NCI-H82 treated with DMSO at 0.1 percent for 48 hours (cell line): ENCODE results near the gene DDAH1.
"Not testable (repeated sequence)": the region's sequence is repeated elsewhere in the genome, so short reads cannot be mapped to it uniquely, and the experiment has no call there.

Experiments used
- DNase-seq: peaks from one replicate; lab custom pipeline; 2025; ENCODE audit not compliant: unreplicated experiment; lab: John Stamatoyannopoulos, UW

Gene DDAH1

GRCh38 chr1:85471558-85471957 lies 6.6 kb upstream of the DDAH1 start:
- no peak for DNase-seq

GRCh38 chr1:85470130-85470529 lies 5.2 kb upstream of the DDAH1 start:
- not testable (repeated sequence) for DNase-seq

- no peak for DNase-seq
These were observed 3.1 kb upstream of the DDAH1 start for GRCh38 chr1:85467929-85468540.

GRCh38 chr1:85467036-85467435 lies 2.1 kb upstream of the DDAH1 start:
- DNase-seq = no peak

- no peak for DNase-seq
These were observed 801 bp upstream of the DDAH1 start for GRCh38 chr1:85465786-85466134.

- peak; percentile 50 for DNase-seq
These were observed 361 bp downstream of the DDAH1 start for GRCh38 chr1:85464497-85465098.

- DNase-seq = peak; percentile 55
These were observed 1.0 kb downstream of the DDAH1 start for GRCh38 chr1:85463731-85464496.

GRCh38 chr1:85462931-85463649 lies 1.9 kb downstream of the DDAH1 start:
- peak; percentile 48 for DNase-seq

GRCh38 chr1:85461216-85461918 lies 3.6 kb downstream of the DDAH1 start:
- DNase-seq = no peak

GRCh38 chr1:85460555-85461088 lies 4.3 kb downstream of the DDAH1 start:
- no peak for DNase-seq

- no peak for DNase-seq
These were observed 5.7 kb downstream of the DDAH1 start for GRCh38 chr1:85459290-85459689.

- no peak for DNase-seq
These were observed 10.7 kb downstream of the DDAH1 start for GRCh38 chr1:85454214-85454613.

GRCh38 chr1:85453640-85454194 lies 11.2 kb downstream of the DDAH1 start:
- DNase-seq = no peak

- DNase-seq = no peak
These were observed 12.0 kb downstream of the DDAH1 start for GRCh38 chr1:85452948-85453347.

- no peak for DNase-seq
These were observed 13.6 kb downstream of the DDAH1 start for GRCh38 chr1:85451236-85451830.

- DNase-seq = no peak
These were observed 14.1 kb downstream of the DDAH1 start for GRCh38 chr1:85450832-85451231.

GRCh38 chr1:85449356-85449755 lies 15.6 kb downstream of the DDAH1 start:
- DNase-seq = peak; percentile 98

- no peak for DNase-seq
These were observed 16.6 kb downstream of the DDAH1 start for GRCh38 chr1:85448358-85448757.

GRCh38 chr1:85447006-85447943 lies 17.7 kb downstream of the DDAH1 start:
- no peak for DNase-seq
